Left renal pelvis (tissue), 4 donors: ENCODE measurements around the gene ADSS2. TPM values are rescaled to one million over a fixed set of nuclear protein-coding genes. Genes with fewer than 3 reads are reported as not detected.
A peak's percentile ranks its signal among the peaks of the same experiment; 100 is the strongest.
"Not testable (repeated sequence)": the region's sequence is repeated elsewhere in the genome, so short reads cannot be mapped to it uniquely, and the experiment has no call there.

Experiments used
- DNase-seq, 4 donors: peaks; one replicate each; pipeline ENCODE4 v3.0.0-alpha.2; 2013; ENCODE audit warnings: low read depth in 4 of 4, low spot score in 3 of 4
- polyA plus RNA-seq, 4 donors: library from polyadenylated mRNA; unstranded; fragments of 120-200 nt; gene quantifications; one replicate each; pipeline ENCODE4 v1.2.1, GENCODE V29; 2013; ENCODE audit not compliant: insufficient read length in 4 of 4

The ADSS2 gene
- polyA plus RNA-seq, 4 donors: 44.8 to 71.8 (median 62.8) TPM

DNA sequence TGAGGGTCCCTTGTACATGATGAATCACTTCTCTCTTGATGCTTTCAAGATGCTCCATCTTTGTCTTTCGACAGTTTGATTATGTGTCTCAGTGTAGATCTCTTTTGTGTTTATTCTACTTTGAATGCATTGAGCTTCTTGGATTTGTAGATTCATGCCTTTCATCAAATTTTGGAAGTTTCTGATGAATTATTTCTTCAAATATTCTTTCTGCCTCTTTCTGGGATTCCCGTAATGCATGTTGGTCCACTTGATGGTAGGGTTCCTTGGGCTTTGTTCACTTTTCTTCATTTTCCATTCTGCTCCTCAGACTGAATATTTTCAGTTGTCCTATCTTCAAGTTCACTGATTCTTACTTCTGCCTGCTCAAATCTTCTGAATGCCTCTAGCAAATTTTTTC is 50.7 kb downstream of the ADSS2 start:
- no peak for DNase-seq

DNA sequence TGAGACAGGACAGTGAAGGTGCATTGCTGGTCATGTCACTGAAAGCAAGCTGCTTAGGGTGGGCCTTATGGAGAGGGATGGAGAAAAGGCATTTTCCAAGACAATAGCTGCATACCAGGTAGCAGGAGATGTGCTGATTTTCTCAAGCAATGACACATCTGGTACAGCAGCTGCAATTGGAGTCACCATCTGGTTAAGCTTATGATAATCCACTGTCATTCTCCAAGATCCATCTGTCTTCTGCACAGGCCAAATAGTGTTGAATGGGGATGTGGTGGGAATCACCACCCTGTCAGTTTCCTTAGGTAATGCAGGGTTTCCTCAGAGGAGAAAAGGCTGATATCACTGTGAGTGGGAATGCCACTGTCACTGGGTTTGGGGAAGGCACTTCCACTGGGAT is 54.6 kb downstream of the ADSS2 start:
- no peak for DNase-seq

DNA sequence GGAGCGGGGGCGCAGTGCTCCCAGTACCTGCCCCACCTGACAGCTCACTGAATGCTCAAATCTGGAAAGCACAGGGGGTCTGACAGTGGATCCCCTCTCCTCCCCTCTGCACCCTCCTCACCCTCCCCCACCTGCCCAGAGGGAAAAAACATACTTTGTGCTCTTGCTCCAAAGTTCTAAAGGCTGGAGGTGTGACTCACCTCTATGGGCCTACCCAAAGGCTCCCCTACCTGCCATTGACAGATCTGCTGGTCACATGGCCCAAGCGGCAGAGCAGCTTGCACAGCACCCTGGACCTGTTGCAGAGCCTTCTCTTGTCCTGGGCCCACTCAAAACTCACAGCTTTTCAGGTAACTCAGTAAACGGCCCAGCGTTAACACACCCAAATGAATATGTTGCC is 55.7 kb downstream of the ADSS2 start:
- DNase-seq: no peak

DNA sequence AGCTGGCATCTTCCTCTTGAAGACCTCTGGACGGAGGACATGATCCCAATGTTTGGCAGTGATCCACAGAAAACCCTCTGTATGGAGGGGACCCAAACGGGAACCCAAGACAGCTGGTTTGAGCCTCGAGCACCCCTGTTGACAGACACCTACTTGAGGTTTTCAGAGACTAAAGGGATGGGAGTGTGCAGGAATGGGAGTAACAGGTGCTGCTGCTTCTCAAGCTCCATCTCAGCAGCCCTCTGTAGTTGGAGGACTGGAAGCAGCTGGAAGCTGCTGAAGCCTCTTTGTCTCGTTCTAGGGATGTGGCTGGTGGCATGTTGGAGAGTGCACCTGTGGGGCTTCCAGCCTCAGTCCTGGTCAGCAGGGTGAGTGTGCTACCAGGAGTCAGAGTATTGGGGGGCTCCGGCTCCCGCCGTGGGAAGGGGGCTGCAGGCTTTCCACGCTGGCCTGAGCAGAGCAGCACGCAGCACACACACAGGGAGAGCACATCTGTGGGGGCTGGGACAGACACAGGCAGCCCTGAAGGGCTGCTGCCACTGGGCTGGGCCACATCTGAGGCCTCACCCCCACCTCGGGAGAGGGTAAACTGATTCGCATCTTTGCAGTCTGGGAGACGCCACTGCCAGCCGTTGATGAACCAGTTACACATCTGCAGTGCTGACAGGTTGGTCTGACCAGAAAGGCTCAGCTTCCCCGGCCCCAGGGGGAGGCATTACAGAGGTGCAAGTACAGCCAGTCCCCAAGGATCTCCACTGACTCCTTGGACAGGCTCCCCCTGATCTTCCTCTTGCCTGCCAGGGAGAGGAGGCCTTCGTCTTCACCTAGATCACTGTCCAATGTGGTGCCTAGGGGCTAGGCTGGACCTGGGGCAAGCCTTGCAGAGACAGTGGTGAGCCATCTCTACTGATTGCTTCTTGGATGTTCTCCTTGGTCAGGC is 56.6 kb downstream of the ADSS2 start:
- no peak for DNase-seq

DNA sequence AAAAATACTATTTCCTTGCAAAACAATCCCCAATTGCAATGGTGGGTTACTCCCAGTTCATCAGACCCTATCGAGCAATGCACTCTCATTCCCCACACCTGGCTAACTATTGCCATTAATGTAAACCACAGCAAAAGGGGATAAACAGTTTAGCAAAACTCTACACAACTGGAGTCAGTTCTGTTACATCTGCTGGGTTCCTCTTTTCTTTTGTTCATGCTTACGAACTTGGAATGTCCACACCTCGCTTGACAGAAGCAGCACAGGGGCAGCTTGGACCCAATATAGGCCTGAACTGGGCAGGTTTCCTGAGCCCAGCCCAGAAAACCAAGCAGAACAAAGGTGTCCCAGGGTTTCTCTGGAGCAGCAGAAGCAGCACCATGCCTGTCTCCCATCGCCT is 57.4 kb downstream of the ADSS2 start:
- no peak for DNase-seq

DNA sequence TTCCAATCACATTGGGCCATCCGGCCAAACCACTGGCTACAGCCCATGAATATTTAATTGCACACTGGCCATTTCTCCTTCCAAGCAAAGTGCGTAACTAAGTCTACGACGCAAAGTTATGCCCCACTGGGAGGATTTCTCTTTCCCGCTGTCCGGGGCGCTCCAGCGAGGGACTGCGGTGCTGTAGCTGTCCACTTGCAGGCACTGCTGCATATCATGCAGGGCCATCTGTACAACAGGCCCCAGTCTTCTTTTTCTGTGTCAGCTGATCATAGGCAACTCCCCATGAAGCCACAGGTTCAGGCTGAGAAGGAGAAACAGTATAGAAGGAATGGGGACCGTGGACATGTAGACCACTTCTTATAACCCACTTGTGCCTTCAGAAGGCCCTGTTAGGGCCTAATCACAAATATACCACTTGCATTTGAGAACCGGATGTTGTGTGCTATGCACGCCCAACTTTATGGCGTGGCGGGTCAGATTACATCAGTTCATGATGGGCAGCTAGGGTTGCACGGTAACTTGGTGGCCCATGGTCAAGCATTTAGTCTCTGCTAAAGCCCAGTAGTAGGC is 58.0 kb downstream of the ADSS2 start:
- no peak for DNase-seq

DNA sequence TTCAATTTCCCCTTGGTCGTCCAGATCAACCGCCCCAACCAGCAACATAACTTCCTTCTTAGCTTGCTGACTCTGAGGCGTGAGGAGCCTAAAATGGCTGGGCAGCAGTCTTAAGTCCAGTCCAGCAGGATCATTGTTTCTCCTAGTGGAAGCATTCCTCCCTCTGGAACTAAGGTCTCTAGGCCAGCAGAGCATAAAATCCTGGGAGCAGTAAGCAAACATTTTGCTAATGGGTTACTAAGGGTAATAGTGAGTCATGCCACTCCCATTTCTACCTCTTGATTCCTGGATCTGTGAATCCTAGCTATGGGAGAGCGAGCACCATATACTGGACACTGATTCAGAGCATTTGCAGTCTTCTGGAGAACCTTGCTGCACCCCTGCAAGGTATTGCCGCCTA is 59.9 kb downstream of the ADSS2 start:
- peak in 2 of 4 donors; percentile 8 to 17 for DNase-seq

DNA sequence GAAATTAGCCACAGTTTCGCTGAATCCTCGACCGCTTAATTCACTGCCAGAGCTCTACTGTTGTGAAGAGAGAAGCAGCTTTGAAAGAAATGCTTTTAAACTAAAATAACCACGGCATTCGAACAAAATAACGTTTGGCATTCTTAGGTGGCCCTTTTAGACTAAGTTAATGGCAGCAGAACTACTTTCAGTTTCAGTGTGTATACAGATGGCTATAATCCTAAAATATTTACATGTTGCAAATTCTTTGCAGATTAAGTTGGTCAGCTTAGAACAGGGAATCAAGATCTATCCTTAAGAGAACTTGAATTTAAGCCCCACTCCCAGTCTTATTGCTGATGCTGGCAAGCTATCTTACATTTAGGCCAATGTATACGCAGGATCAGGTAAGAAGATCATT is 62.7 kb downstream of the ADSS2 start:
- no peak for DNase-seq

GRCh38 chr1:244387415-244387814 is 64.3 kb downstream of the ADSS2 start:
- no peak for DNase-seq

DNA sequence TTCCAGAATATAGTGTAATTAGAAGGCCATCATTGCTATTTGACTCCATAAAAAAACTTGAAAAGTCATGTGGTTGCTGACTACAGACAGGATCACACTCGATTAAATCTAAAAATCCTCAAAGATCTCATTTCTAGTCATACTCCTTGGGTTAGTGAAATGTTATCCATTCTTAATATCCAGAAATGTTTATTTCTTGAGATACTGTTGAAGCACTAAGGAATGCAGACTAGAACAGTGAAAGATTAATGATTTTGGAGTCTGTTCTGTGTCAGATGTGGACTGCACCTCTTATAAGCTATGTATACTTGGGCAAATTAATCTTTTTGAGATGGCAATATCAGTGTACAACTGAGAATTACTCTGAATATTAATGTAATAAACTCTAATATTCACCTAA is 65.1 kb downstream of the ADSS2 start:
- DNase-seq: no peak

GRCh38 chr1:244384066-244384465 is 67.6 kb downstream of the ADSS2 start:
- DNase-seq: no peak

- DNase-seq: no peak
Measured at GRCh38 chr1:244383278-244383884, 68.3 kb downstream of the ADSS2 start.

DNA sequence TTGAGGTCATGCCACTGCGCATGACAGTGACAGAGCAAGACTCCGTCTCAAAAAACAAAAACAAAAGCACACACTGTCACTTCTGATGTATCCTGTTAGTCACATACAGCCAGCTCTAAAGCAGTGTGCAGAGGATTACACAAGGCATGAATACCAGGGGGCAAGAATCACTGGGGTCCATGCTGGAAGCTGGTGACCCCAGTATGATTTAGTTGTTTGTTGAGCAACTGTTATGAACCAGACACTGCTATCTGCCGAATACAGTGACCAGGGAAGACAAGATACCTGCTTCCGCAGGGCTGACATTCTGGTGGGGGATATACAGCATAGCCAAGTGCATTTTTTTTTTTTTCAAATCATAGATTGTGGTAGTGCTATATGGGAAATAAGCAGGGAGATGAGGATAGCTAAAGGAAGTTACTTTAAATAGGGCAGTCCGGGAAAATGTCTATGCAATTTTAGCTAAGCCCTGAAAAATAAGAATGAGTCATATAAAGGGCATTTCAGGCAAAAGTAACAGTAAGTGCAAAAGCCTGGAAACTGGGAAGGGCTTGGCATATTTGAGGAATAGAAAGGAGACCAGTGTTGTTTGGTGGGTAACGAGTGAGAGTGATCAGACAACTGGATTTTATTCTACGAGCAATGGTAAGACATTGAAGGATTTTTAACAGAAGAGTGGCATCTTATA is 69.7 kb downstream of the ADSS2 start:
- no peak for DNase-seq

GRCh38 chr1:244376126-244376525 is 75.6 kb downstream of the ADSS2 start:
- DNase-seq: no peak

- no peak for DNase-seq
Measured at GRCh38 chr1:244375051-244375450, 76.7 kb downstream of the ADSS2 start.

- not testable (repeated sequence) for DNase-seq
Measured at GRCh38 chr1:244374484-244374883, 77.2 kb downstream of the ADSS2 start.

GRCh38 chr1:244371242-244372141 is 80.2 kb downstream of the ADSS2 start:
- DNase-seq: no peak

DNA sequence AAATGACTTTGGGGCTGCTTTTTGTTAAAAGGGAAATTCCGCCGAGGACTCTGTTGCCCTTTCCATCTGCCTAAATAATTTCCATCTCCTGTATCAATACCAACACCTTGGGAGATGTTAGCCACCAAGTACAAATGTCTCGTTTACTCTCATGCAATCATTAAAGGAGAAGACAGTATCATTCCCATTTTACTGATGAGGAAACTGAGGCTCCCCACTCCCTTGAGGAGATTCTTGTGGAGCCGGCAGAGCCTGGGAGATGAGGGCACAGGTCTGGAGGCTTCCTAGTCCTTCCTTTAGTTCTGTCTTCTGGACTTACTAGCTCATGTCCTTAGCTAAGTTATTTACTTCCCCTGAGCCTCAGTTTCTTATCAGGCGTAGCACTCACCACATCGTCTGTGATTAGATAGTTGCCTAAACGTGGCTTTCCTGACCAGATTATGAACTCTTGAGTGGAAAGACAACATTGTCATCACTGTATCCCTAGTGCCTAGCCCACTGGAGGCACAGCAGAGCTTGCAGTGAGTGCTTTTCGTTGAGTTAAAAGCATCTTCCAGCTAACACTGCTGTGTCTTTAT is 81.6 kb downstream of the ADSS2 start:
- DNase-seq: no peak

GRCh38 chr1:244369256-244370057 is 82.3 kb downstream of the ADSS2 start:
- no peak for DNase-seq
